ENCODE measurements around the gene ZNF215.

The ZNF215 gene

GRCh38 chr11:7004482-7004881 lies 78.3 kb downstream of the ZNF215 start:
- H3K27me3 ChIP-seq (ENCODE audit: control insufficient read depth, insufficient read depth, low read length), result no peaks in the 10 kb centered on the region
- no peaks in the 10 kb centered on the region for H3K4me1 ChIP-seq (ENCODE audit: control insufficient read depth, insufficient read depth, low read length)
- no peak overlapping the region for H3K4me3 ChIP-seq (ENCODE audit: low read depth, low read length)
- no peak overlapping the region for H3K9ac ChIP-seq (ENCODE audit: low read depth, low read length)
- no peaks in the 10 kb centered on the region for H3K36me3 ChIP-seq (ENCODE audit: control insufficient read depth, insufficient read depth, low read length)
- H3K9me3 ChIP-seq (ENCODE audit: control insufficient read depth, insufficient read depth, low read length), result no peaks in the 10 kb centered on the region
